IPS-NIHi7 (cell line): ENCODE results near the gene MVP.

Experiments
- DNase-seq: peaks from one replicate; pipeline ENCODE4 v3.0.0; 2012; ENCODE audit warnings: mixed read lengths; ENCODE audit errors: extremely low spot score

Gene MVP

DNA sequence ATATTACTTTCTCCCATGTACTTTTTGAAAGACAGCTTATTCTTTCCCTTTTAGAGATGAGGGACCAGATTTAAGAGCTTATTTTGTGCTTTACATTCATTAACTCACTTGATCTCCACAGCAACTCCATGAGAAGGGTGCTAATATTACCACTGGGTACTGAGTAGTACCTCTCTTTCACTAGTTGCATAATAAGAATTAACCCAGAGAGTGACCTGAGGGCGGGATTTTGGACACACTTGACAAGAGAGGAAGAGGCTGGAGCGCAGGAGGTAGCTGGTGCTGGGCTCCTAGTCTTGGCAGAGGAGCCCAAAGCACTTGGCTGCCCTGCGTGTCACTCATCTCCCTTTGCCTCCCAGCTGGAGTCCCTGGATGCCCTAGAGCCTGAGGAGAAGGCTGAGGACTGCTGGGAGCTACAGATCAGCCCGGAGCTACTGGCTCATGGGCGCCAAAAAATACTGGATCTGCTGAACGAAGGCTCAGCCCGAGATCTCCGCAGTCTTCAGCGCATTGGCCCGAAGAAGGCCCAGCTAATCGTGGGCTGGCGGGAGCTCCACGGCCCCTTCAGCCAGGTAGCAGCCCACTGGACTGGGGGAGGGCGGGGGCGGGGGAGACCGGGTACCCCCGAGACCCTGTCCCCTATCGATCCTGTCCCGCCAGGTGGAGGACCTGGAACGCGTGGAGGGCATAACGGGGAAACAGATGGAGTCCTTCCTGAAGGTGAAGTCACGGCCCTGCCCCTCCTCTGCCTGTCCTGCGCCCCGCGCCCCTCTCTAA is 15.6 kb upstream of the MVP start:
- DNase-seq: no peak

DNA sequence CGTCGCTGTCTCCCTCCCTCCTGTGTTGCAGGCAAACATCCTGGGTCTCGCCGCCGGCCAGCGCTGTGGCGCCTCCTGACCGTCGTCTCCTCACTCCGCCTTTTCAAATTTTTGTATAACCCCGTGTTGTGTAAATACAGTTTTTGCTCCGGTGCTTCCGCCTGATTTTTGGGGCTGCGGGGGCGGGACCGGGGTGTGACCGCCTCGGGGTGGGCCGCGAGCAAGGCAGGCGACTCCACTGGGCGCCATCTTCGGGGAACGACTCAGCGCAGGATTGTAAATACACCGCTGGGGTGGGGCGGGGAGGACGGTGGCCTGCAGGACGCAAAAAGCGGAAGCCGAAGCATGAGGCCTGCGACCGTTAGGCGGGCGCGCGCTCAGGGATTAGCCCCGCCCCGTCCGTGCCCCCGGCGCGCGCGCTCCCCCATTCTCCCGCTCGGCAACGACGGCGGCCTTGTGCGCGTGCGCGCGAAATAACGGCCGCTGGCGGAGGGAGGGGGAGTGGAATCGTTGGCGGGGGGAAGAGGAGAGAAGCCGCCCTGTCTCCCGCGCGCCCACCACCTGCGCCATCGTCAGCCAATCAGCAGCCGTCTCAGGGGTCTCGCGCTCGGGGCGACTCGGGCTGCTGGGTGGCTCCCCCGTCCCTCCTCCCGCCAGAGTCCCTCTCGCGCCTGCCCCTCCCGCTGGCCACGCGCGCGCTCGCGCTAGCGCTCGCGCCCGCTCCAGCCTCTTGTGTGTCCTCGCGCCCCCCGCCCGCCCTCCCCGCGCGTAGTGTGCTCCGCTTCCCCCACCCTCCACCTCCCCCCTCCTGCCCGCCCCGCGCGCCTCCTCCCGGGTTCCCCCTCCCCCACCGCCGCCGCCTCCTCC is 14.8 kb upstream of the MVP start:
- peak; percentile 95 for DNase-seq

DNA sequence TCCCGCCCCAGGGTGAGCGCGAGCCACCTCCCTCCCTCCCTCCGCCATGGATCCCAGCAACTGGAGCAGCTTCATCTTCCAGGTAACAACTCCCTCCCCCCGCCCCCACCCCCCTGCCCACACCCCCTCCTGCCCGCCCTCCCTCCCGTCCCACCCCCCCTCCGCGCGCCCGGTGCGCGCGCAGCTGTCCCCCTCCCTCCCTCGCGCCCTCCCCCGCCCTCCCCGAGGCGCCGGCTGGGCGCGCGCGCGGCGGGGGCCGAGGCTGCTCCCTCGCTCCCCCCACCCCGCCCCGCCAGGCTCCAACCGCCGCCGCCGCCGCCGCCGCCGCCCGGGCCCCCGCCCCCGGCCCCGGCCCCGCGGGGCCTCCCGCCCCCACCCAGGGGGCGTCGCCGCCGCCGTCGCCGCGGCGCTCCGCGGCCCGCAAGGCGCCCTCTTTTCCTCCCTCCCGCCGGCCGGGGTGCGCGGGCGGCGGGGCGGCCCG is 14.1 kb upstream of the MVP start, which contains the start of gene MAZ:
MAZ (plus strand) TSS at position 431 of the 481 bp plus-strand sequence. CDS start 173 bp downstream, outside the sequence.
- DNase-seq: no peak

GRCh38 chr16:29806641-29807425 is 13.4 kb upstream of the MVP start:
- DNase-seq: no peak

- peak; percentile 62 for DNase-seq
Observed at GRCh38 chr16:29807426-29808218, 12.6 kb upstream of the MVP start.

- DNase-seq: no peak
Observed at GRCh38 chr16:29808219-29808900, 11.9 kb upstream of the MVP start.

GRCh38 chr16:29809031-29809747 is 11.1 kb upstream of the MVP start:
- no peak for DNase-seq

DNA sequence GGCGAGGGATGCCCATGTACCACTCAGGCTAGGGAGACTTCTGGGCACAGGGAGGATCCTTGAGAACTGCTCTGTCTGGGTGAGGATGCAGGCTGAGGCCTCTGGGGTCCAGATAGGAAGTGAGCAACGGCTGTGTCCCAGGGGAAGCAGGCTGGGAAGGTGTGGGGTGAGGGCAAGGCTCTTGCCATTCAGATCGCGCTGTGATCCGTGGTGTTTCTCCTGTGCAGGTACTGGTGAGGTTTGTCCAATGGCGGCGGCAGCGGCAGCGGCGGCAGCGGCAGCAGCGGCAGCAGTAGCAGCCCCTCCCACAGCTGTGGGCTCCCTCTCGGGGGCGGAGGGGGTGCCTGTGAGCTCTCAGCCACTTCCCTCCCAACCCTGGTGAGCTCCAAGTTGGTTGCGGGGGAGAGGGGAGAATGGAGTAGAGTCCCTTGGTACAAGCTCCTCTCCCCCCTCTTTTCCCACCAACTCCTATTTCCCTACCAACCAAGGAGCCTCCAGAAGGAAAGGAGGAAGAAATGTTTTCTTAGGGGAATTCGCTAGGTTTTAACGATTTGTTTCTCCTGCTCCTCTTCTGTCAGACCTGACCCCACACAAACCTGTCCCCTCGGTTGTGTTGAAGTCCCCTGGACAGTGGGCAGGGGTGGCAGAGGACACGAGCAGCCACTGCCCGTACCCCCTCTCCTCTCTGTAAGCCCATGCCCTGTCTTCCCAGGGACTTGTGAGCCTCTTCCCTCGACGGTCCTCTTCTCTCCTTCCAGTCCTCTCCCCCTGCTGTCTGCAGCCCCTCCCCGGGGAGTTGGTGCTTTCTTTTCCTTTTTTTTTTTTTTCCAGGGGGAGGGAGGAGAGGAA is 10.2 kb upstream of the MVP start:
- no peak for DNase-seq

DNA sequence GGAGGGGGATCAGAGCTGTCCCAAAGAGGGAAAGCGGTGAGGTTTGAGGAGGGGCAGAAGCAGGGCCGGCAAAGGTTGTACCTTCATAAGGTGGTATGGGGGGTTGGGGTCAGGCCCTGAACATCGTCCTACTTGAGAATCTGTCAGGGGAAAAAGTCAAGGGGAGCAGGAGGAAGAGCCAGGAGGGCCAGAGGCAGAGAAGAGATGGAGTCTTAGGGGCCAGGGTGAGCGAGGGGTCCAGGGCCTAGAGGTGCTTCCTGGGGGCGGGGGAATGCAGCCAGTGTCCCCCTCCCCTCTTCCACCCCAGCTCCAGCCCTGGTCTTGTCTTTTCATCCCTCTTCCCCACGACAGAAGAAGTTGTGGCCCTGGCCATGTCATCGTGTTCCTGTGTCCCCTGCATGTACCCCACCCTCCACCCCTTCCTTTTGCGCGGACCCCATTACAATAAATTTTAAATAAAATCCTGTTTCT is 9.5 kb upstream of the MVP start:
- DNase-seq: no peak

DNA sequence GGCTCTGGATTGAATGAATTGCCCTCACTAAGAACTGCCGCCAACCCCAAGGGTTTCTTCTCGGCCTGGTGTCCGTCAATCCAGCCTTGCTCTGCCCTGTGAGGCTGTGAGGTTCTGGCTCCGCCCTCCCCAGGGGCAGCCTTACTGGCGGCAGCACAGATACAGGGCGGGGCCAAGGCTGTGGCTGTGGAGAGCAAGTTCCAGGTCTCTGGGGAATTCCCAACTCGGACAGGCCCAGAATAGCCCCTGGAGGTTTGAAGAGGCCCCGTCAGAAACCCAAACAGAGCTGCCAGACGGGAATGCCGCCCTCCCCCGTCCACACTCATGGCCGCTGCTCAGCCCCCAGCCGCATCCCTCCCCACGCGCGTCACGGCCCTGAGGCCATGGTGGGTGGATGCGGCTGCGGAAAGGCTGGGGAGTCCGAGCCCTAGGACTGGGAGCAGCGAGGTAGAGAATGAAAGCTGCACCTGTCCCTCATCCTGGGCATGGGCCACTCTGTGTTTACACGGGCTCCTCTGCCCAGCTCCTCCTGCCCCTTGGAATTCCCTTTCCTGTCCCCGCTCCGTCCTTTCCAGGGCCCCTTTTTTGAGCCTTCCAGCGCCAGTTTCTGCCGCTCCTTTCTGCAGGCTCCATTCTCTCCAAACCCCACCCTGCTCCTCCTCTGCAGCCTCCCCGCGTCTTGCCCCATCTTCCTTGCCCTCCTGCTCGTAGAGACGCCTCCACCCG is 8.9 kb upstream of the MVP start:
- peak; percentile 87 for DNase-seq

- DNase-seq: peak; percentile 60
Observed at GRCh38 chr16:29811896-29812665, 8.2 kb upstream of the MVP start, which contains the start of gene PRRT2. PRRT2 (plus strand) TSS chr16:29812193; CDS start chr16:29813055, 862 bp downstream.

DNA sequence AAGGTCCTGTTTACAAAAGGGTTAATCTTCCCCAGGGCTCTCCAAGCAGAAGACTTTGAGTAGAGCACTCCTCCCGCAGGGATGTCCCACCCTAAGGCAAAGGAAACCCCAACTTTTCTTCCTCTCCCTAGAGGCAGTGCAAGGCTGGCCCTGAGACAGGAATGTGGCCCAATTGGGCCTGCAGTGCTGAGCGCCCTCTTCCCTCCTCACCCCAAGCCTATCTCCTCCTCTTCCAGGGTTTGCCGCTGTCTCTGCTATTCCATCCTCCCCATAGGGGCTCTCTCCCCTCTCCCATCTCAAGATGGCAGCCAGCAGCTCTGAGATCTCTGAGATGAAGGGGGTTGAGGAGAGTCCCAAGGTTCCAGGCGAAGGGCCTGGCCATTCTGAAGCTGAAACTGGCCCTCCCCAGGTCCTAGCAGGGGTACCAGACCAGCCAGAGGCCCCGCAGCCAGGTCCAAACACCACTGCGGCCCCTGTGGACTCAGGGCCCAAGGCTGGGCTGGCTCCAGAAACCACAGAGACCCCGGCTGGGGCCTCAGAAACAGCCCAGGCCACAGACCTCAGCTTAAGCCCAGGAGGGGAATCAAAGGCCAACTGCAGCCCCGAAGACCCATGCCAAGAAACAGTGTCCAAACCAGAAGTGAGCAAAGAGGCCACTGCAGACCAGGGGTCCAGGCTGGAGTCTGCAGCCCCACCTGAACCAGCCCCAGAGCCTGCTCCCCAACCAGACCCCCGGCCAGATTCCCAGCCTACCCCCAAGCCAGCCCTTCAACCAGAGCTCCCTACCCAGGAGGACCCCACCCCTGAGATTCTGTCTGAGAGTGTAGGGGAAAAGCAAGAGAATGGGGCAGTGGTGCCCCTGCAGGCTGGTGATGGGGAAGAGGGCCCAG is 7.3 kb upstream of the MVP start:
- DNase-seq: no peak

- DNase-seq: no peak
Observed at GRCh38 chr16:29813644-29814562, 6.4 kb upstream of the MVP start.

DNA sequence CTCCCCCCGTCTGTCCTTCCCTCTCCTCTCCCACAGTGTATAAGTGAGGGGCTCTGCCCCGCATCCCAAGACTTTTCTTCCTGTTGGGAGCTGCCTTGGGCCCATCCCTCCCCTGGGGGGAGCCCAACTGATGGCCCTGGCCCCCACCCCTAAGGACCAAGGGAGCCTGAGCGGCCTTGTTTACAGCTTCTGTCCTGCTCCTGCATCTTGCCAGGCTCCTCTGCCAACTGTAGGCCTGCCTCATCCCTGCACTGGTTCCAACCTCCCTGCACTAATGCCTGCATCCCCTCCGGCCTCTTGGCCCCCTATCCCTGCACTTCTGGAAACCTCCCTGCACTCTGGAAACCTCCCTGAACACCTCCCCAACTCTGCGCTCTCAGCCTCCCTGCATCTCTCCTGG is 5.7 kb upstream of the MVP start:
- DNase-seq: no peak
